Measurements from ENCODE around the gene PRSS33.

Gene PRSS33, protein sequence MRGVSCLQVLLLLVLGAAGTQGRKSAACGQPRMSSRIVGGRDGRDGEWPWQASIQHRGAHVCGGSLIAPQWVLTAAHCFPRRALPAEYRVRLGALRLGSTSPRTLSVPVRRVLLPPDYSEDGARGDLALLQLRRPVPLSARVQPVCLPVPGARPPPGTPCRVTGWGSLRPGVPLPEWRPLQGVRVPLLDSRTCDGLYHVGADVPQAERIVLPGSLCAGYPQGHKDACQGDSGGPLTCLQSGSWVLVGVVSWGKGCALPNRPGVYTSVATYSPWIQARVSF

DNA sequence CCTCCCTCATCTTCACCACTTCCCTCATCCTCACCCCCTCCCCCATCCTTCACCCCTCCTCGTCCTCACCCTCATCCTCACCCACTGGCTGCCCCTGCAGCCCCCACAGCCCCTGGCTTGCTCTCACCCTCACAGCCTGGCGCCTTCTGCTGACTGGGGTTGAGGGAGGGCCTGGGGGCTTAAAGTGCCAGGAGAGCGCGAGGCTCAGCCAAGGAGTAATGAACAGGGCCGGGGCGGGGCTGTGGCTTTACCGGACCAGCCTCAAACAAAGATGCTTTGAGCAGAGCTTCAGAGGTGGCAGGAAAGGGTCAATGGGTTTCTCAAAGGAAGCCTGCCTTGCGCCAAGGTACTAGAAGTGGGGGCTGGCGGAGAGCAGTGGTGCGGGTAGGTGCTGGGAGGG is at the start of gene PRSS33:
TSS of gene PRSS33 (minus strand) at position 155 of the 400 bp plus-strand sequence. CDS start 1,013 bp downstream, outside the sequence.
- peak; percentile 13 for DNase-seq

DNA sequence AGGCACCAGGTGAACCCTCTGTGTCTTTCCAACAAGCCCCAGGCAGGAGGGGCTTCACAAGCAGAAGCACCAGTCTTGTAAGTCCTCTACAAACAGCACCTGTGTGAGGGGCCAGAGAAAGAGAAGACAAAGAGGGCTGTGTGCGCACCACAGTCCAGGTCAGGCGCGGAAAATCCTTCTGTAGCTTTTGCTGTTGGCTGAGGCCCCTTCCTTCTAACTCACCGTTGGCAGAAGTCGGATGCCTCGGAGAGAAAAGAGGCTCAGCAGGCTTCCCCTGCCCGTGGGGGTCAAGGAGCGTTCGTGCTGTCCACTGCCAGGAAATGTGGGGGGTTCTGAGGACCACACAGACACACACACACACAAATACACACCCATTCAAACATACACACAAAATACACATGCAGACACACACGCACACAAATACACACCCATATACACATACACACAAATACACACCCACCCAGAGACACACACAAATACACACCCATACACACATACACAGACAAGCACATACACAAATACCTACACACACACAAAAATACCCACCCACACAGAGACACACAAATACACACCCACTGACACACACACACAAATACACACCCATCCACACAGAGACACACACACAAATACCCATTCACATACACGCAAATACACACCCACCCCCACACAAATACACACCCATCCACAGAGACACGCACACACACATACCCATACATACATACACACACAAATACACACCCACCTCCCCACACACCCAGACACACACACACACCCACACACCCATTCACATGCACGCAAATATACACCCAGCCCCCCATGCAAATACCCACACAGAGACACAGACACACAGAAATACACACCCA is 49.5 kb upstream of the PRSS33 start:
- DNase-seq, result no peak

DNA sequence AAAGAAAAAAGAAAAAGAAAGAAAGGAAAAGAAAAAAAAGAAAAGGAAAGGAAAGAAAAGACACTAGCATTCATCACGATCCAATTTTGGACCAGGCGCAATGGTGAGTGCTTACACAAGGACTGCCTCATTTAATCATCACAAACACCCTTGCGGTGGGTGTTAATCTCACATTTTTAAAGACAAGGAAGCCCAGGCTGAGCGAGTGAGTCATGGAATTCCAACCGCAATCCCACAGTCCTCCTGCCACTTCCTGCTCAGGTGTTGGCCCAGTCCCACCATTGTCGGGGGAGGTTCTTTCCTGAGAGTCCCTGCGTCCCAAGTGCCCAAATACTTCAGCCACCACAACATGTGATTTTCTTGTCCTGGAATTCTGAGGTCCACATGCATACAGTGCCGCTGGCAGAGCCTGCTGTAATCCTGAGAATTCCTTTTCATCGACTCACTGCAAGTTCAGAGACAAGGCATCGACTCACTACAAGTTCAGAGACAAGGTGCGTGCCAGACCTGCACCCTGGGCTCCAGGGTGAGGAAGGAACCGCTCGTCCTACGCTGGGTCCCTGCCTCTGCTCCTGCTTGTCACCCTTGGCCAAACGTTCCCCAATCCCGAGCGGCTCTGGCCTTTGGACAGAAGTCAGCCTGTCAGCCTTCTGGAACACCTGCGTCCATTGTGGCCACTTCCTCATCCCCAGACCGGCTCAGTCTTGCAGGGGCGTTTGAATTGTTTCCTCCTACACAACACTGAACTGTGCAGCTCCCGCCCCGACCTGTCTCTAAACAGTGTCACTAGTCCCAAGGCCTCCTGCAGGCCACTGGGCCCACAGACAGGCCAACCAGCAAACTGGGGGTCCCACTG is 48.5 kb upstream of the PRSS33 start:
- DNase-seq, result peak; percentile 54

DNA sequence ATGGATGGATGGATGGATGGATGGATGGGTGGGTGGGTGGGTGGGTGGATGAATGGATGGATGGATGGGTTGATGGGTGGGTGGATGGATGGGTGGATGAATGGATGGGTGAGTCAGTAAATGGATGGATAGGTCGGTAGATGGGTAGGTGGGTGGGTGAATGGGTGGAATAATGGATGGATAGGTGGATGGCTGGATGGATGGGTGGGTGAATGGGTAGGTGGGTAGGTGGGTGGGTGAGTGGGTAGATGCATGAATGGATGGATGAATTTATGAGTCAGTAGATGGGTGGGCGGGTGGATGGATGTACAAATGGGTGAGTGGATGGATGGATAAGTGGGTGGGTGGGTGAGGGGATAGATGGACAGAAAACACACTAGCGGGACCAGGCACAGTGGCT is 47.6 kb upstream of the PRSS33 start:
- DNase-seq, result no peak

DNA sequence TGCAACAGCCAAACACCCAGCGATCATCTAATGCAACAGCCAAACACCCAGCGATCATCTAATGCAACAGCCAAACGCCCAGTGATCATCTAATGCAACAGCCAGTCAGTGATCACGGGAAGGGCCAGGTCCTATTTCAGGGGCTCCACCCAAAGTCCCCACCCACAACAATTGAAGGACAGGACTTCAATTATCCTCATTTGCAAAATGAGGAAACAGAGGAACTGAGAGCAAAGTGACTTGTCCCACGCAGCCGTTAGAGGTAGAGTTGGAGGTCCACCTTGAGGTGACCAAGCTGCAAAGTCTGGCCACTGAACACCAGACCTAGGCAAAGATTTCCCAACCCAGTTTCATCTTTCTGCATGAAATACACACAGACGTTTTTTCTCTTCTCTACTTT is 46.4 kb upstream of the PRSS33 start:
- DNase-seq, result no peak

DNA sequence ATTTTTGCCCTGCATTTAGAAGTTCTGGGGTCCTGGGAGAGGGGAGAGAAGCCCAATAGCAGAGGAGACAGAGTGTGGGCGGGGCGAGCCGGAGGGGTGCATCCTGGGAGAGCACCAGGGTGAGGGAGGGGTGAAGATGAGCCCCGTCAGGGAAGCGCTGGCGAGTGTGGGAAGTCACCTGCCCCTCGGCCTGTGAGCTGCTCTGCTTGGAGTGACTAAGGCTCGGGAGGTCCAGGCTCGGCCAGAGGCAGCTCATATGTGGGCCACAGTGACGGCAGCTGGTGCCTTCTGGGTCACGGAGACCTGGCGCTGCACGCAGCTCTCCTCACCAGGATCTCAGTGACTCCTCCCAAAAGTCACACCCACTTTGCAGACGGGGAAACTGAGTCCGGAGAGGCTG is 43.8 kb upstream of the PRSS33 start:
- DNase-seq, result no peak

DNA sequence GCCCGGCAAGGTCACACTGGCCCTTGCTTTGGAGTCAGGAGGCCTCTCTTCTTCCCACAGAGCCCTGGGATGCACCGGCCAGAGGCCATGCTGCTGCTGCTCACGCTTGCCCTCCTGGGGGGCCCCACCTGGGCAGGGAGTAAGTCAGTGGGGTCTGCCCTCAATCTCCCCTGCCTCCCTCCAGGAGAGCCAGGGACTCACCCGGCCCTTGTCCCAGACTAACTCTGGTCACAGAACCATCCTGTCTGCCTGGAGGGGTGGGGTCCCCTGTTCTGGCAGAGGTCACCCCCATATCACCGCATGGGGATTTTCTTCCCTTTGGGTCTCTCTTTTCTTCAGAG is 43.0 kb upstream of the PRSS33 start:
- no peak for DNase-seq

DNA sequence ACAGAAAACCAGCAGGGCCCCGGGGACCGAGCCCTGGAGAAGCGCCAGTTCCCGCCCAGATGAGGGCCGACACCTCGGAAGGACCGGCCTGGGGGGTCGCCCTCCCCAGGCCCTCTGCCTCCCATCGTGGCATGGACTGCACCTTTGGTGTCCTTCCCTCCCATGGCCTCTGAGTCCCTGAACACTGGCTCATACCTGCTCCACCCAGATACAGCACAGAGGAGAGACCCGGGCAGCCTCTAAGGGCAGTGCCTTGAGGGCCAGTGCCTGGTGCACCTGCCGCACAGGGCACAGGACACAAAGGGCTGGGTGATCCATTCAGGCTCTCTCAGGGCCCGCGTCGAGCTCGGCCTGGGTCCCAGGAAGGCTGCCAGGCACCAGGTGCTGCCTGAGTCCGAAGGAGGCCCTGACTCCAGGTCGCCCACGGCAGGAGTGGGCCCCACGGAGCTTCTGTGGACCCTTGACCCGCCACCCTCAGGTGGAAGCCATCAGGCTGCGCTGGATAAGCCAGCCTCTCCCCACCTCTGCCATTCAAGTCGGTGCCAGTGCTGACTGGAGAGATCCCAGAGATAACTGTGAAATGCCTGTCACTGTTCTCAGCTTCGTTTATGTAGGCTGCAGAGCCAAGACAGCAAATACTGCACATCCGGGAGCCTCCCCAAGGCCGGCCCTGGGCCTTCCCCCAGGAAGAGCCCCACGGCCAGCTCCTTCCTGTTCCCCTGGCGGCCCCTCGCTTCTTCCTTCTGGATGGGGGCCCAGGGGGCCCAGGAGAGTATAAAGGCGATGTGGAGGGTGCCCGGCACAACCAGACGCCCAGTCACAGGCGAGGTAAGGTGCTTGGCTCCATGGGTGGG is 42.4 kb upstream of the PRSS33 start, which contains the start of gene ZG16B:
TSS of gene ZG16B (plus strand) at position 803 of the 854 bp plus-strand sequence. CDS start 139 bp downstream, outside the sequence.
- no peak for DNase-seq

DNA sequence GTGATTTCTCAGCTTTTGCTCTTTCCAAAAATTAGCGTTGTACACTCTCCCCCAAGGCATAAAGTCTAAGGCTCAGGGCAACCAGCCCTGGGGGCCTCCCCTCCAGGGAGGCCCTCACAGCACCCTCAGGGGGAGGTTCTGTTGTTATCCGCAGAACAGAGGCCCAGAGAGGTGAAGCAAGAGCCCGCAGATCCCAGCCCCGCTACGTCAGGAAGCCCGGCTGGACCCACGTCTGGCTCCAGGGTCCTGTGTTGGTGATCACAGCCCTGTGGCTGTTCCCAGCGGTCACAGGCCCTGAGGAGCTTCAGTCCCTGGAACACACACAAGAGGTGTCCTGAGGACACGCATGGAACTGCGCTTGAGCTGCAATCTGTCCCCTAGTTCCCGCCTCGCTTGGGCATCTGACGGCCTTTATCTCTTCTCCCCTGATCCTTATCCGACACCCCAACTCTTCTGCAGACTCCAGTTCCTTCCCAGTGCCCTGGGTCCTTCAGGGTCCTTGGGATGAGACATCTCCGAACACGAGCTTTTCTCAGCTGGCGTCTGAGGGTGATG is 41.6 kb upstream of the PRSS33 start:
- DNase-seq, result no peak

DNA sequence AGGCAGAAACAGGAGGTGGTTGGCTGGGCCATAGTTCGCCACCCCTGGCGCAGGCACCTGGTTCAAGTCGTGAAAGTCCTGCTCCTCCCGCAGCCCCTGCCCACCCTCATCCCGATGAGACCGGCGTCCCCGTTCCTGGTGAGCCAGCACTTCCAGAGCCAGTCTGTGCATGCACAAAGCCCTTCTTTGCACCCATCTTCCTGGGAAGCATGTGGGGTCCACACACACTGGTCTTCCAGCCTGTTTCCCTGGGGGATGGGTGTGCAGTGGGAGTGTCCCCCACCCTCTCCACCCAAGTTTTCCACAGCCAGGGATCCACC is 41.1 kb upstream of the PRSS33 start:
- DNase-seq, result no peak

DNA sequence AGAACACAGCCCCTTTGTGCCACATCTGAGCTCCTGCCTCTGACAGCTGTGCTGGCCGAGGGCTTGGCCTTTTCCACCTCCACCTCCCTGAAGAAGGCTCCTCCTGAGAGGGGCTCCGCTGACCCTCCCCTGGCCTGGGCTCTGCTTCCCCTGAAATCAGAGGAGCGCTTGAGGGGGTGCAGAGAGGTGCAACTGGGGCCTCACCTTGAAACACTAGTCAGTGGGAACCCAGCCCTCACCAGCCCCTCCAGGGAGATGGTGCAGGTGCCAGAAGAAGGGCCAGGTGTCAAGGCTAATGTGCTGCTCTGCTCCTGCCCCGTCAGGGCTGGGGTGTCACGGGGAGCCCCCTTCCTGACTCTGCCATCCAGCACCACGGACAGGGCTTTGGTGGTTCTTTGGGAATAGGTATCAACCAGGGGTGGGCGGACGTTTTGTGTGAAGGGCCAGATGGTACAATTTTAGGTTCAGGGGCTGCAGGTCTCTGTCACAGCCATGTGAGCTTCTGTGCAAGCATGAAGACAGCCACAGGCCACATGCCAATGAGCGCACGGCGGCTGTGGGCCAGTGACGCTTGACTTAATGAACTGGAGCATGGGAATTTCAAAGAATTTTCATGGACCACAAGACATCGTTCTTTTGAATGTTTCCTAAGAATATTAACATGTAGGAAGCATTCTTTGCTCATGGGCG is 40.6 kb upstream of the PRSS33 start:
- DNase-seq, result no peak

DNA sequence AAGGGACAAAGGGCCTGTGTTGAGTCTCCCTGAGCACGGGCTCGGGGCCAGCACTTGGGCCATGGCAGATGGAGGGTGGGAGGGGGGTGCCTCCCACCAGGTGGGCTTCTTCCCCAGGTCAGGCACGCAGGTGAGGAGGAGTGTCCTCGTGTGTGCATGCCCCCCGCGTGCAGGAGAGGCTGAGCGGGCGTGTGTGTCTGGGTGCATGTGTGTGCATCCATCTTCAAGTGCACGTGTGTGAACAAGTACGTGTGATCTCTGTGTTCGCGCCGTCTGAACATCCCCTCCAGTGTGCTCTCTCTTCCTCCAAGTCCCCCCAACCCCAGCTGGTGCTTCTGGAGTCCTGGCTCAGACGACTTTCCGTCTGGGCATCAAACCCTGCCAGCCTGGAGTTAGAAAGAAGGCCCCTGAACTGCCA is 40.0 kb upstream of the PRSS33 start:
- DNase-seq, result no peak

DNA sequence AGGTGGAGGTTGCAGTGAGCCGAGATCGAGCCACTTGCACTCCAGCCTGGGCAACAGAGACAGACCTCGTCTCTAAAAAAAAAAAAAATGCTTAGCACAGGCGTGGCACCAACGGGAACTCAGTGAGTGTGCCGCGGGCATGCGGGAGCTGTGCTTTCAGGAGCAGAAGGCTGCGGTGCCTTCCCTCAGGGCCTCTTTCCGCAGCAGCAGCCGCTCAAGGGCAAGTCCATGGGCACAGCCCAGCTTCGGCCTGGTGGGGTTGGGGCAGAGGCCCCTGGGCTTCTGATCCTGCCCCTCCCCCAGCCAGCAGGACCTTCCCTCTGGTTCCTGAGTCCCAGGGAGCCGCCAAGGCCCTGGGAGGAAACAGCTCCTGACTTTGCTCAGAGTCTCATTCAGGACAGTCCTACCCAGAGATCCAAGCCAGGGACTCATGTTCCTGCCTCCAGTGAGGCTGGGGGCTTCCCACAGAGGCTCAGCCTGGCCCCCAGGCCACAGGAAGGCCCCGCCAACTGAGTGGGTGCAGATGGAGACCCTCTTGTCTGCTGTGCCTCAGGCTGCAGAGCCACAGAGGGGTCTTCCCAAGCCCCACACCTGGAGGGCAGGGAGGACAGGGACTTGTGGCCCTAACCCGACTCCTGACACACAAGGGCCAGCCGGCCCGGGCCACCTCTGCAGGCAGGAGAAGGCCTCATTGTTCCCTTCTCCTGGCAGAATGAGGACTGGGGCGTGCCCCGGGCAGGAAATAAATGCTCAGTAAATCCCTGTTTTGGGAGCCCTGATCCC is 39.4 kb upstream of the PRSS33 start:
- no peak for DNase-seq

DNA sequence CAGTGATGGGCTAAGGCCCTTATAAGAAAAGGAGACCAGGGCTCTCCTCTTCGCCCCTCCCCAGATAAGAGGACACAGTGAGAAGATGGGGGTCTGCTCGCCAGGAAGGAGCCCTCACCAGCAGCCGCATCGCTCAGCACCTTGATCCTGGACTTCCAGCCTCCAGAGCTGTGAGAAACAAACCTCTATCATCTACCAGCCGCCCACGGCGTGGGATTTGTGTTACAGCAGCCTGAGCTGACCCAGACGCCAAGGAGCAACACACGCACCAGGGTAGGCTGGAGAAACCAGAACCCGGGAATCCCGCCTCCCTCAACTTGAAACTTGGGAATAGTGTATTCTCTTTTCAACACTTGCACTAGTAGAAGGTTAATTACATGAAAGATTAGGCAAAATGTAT is 38.5 kb upstream of the PRSS33 start:
- DNase-seq, result no peak

DNA sequence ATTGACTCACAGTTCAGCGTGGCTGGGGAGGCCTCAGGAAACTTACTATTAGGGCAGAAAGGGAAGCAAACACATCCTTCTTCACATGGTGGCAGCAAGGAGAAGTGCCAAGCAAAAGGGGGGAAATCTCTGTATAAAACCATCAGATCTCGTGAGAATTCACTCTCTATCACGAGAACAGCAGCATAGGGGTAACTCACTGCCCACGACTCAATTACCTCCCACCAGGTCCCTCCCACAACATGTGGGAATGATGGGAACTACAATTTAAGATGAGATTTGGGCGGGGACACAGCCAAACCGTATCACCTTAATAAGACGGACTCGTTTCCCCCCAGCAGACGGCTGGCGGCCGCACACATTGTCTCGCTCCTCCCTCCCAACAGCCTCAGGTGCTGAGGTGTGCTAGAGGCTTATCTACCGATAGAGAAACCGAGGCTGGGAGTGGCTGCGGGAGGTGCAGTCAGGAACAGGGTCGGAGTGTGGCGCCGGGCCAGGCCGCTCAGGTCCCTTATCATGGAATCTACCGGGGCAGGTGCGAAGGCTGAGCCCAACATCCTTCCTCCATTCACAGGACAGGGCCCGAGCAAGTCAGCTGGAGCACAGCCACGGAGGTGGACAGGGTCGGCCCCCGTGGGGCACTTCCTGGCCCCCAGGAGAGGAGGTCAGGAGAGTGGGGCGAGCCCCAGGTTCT is 37.8 kb upstream of the PRSS33 start:
- DNase-seq, result no peak

DNA sequence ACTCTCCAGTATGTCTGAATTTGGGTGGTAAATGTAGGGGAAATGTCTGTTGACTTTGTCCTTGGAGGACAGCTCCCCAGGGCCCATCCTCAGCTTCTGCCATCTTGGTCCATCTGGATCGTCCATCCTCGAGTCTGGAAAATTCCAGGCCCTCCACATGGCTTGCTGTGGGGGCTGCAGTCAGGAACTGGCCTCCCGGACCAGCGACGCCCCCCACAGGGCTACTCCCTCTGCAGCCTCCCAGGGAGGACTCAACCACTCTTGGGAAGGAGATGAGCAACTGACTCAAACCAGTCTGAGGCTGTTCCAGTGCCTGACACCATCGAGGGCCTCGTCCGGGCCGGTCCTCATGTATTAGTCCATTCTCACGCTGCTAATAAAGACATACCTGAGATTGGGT is 37.3 kb upstream of the PRSS33 start:
- no peak for DNase-seq

DNA sequence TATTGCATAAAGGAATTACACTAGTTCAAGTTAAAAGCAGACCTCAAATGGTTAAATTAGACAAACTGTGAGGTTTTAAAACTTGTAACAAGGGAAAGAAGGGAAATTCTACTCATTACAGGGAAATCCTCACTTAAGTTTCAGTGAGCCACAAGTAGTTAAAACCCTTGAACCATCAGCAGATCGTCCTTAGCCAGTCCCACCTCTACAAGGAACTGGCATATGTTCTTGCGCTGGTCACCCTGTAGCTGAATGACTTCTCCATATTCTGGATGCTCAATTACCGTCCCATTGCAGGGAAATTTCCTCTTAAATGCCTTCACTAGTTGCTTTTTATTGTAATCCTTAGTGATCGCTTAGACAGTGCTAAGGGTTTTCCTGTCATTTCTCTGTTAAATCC is 35.1 kb upstream of the PRSS33 start:
- no peak for DNase-seq

DNA sequence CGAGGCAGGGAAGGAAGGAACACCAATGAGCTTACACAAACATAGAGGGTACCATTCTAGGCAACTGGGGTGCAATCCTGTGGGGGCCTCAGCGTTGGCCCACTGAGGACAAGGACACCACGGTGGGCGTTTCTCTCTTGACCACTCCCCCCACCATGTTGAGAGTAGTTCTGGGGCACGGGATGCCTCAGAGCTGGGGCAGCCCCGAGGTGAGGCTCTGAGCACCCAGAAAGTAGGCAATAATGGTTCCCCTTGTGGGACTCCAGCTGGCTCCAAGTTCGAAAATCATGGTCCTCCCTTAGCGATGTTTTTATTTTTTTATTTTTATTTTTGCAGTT is 34.8 kb upstream of the PRSS33 start:
- no peak for DNase-seq

DNA sequence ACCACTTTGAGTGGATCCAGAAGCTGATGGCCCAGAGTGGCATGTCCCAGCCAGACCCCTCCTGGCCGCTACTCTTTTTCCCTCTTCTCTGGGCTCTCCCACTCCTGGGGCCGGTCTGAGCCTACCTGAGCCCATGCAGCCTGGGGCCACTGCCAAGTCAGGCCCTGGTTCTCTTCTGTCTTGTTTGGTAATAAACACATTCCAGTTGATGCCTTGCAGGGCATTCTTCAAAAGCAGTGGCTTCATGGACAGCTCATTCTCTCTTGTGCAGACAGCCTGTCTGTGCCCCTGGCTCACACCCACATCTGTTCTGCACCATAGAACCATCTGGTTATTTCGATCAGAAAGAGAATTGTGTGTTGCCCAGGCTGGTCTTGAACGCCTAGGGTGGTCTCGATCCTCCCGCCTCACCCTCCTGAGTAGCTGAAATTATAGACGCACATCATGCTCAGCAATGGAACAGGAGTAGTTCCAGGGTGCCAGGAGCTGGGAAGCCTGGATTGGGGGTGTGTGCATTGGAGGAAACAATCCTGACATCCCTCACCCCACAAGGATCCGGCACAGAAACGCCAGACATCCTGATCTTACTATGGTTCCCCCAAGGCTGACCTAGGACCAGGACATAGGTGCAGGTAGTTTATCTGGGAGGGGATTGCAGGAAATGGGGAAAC is 34.3 kb upstream of the PRSS33 start:
- DNase-seq, result no peak
